SK-N-SH (cell line): ENCODE results near the gene IL18. TPM values are rescaled to one million over a fixed set of nuclear protein-coding genes. Genes with fewer than 3 reads are reported as not detected.

ENCODE experiments used
- CTCF ChIA-PET: fragments of 300-600, 350-600 bp; formaldehyde crosslinking; extraction: SDS; loops from one replicate; lab custom pipeline; 2021; lab: Yijun Ruan, JAX
- POLR2A ChIA-PET: fragments of 350-600 bp; sonication (Branson Sonifier 250); formaldehyde crosslinking; extraction: SDS; loops from one replicate; lab custom pipeline; 2020; ENCODE audit warnings: antibody characterized with exemption, inconsistent platforms; lab: Yijun Ruan, JAX
- DNase-seq: peaks from one replicate; pipeline ENCODE4 v3.0.0; 2012
- H2AFZ ChIP-seq: fragments of 200-600 bp; sonication (generic); 2 replicates; pipeline ENCODE4 v1.8.1; 2016; ENCODE audit warnings: antibody characterized with exemption, mild to moderate bottlenecking, low read depth
- H3F3A ChIP-seq: fragments of 200-600 bp; sonication (generic); replicated peaks from 2 replicates; pipeline ENCODE3; 2016; ENCODE audit warnings: antibody characterized with exemption, mild to moderate bottlenecking; ENCODE audit not compliant: insufficient read depth
- H3K27ac ChIP-seq, 2 experiments: fragments of 200-500 bp in 1 of 2; fragments of 200-600 bp in 1 of 2; sonication (Bioruptor generic) in 1 of 2; sonication (generic), shearing (Covaris generic) in 1 of 2; 2 replicates each; pipeline versions ENCODE4 v1.5.1 to v1.6.1; 2014 to 2016; ENCODE audit warnings: low read depth in 2 of 2, inconsistent platforms in 1 of 2, low read length in 1 of 2, mild to moderate bottlenecking in 1 of 2, mixed read lengths in 1 of 2
- H3K27me3 ChIP-seq: fragments of 200-600 bp; sonication (generic), shearing (Covaris generic); 2 replicates; pipeline ENCODE4 v1.6.1; 2016; ENCODE audit warnings: mixed run types; ENCODE audit not compliant: insufficient read depth
- H3K36me3 ChIP-seq, 2 experiments: fragments of 200-500 bp in 1 of 2; fragments of 200-600 bp in 1 of 2; sonication (Bioruptor generic) in 1 of 2; sonication (generic) in 1 of 2; replicated peaks in 1 of 2; 2 replicates each; pipeline versions ENCODE3 to v1.5.1; 2014 to 2016; ENCODE audit warnings: low read length in 1 of 2, mild to moderate bottlenecking in 1 of 2; ENCODE audit not compliant: insufficient read depth in 2 of 2, control insufficient read depth in 1 of 2
- H3K4me1 ChIP-seq, 2 experiments: fragments of 200-500 bp in 1 of 2; fragments of 200-600 bp in 1 of 2; sonication (Bioruptor generic) in 1 of 2; sonication (generic), shearing (Covaris generic) in 1 of 2; 2 replicates each; pipeline versions ENCODE4 v1.5.1 to v1.6.1; 2014 to 2016; ENCODE audit warnings: low read depth in 1 of 2, low read length in 1 of 2, mixed run types in 1 of 2; ENCODE audit not compliant: insufficient read depth in 2 of 2, control insufficient read depth in 1 of 2
- H3K4me2 ChIP-seq: fragments of 200-600 bp; sonication (generic), shearing (Covaris generic); 2 replicates; pipeline ENCODE4 v1.6.1; 2017; ENCODE audit warnings: mixed run types
- H3K4me3 ChIP-seq, 2 experiments: fragments of 200-500 bp in 1 of 2; fragments of 200-600 bp in 1 of 2; sonication (Bioruptor generic) in 1 of 2; sonication (generic), shearing (Covaris generic) in 1 of 2; 2 replicates each; pipeline versions ENCODE4 v1.5.1 to v1.8.1; 2014 to 2016; ENCODE audit warnings: low read depth in 2 of 2, inconsistent platforms in 1 of 2, low read length in 1 of 2, mild to moderate bottlenecking in 1 of 2, mixed read lengths in 1 of 2, moderate library complexity in 1 of 2
- H3K79me2 ChIP-seq: fragments of 200-600 bp; sonication (generic); 2 replicates; pipeline ENCODE4 v1.8.1; 2017; ENCODE audit warnings: mild to moderate bottlenecking; ENCODE audit not compliant: insufficient read depth
- H3K9ac ChIP-seq: fragments of 200-600 bp; sonication (generic); 2 replicates; pipeline ENCODE4 v1.6.1; 2017; ENCODE audit warnings: mixed run types
- H3K9me2 ChIP-seq: fragments of 200-600 bp; sonication (generic); 2 replicates; pipeline ENCODE4 v1.6.1; 2017; ENCODE audit warnings: mixed run types
- H3K9me3 ChIP-seq: fragments of 200-600 bp; sonication (generic); 2 replicates; pipeline ENCODE4 v1.6.1; 2017; ENCODE audit warnings: mixed run types, mild to moderate bottlenecking, moderate library complexity
- H4K20me1 ChIP-seq: fragments of 200-600 bp; sonication (generic); 2 replicates; pipeline ENCODE4 v1.6.1; 2017; ENCODE audit warnings: mild to moderate bottlenecking, mixed run types; ENCODE audit not compliant: insufficient read depth
- ELF1 ChIP-seq: IDR thresholded peaks from 2 replicates; pipeline ENCODE4 v1.4.0; 2012
- EP300 ChIP-seq, 2 experiments: IDR thresholded peaks; 2 replicates each; pipeline versions ENCODE4 v1.4.0 to v1.6.1; 2012; ENCODE audit warnings: borderline replicate concordance in 1 of 2, low read depth in 1 of 2, low read length in 1 of 2
- GABPA ChIP-seq: IDR thresholded peaks from 2 replicates; pipeline ENCODE4 v1.4.0; 2012; ENCODE audit warnings: low read depth, mild to moderate bottlenecking
- GATA2 ChIP-seq: sonication (generic); formaldehyde crosslinking; IDR thresholded peaks from 2 replicates; pipeline ENCODE4 v1.5.0; 2020; ENCODE audit warnings: mild to moderate bottlenecking, missing genetic modification reagents
- NRF1 ChIP-seq: IDR thresholded peaks from 2 replicates; pipeline ENCODE4 v1.6.1; 2012; ENCODE audit warnings: low read depth, mild to moderate bottlenecking, low read length
- RAD21 ChIP-seq: IDR thresholded peaks from 2 replicates; pipeline ENCODE4 v1.6.1; 2012; ENCODE audit warnings: mild to moderate bottlenecking, low read length
- REST ChIP-seq: IDR thresholded peaks from 2 replicates; pipeline ENCODE4 v1.6.1; 2012; ENCODE audit warnings: mild to moderate bottlenecking, low read depth, low read length, moderate library complexity
- SIN3A ChIP-seq: IDR thresholded peaks from 2 replicates; pipeline ENCODE4 v1.6.1; 2012; ENCODE audit warnings: low read depth, mild to moderate bottlenecking, low read length, moderate library complexity, borderline replicate concordance
- SMC3 ChIP-seq: IDR thresholded peaks from 2 replicates; pipeline ENCODE4 v1.6.1; 2012; ENCODE audit warnings: low read depth, low read length, improper control_type of control experiment
- TAF1 ChIP-seq: IDR thresholded peaks from 2 replicates; pipeline ENCODE4 v1.6.1; 2012; ENCODE audit warnings: low read depth, mild to moderate bottlenecking, low read length, moderate library complexity, borderline replicate concordance
- TCF12 ChIP-seq: IDR thresholded peaks from 2 replicates; pipeline ENCODE4 v1.4.0; 2012
- TEAD4 ChIP-seq: IDR thresholded peaks from 2 replicates; pipeline ENCODE4 v1.4.0; 2012; ENCODE audit warnings: mild to moderate bottlenecking, borderline replicate concordance; ENCODE audit not compliant: insufficient read depth
- YY1 ChIP-seq: IDR thresholded peaks from 2 replicates; pipeline ENCODE4 v1.4.0; 2012; ENCODE audit warnings: low read depth, mild to moderate bottlenecking
- ZBTB33 ChIP-seq: IDR thresholded peaks from 2 replicates; pipeline ENCODE4 v1.4.0; 2012; ENCODE audit warnings: low read depth, borderline replicate concordance
- WGBS: methylation state at CpG from one replicate; pipeline ENCODE4 v1.1.6; 2017; ENCODE audit warnings: low lambda C conversion rate; 5-methylcytosine and 5-hydroxymethylcytosine counted together
- polyA plus RNA-seq, 3 experiments: library from polyadenylated mRNA; depleted of rRNA; stranded (reverse); fragments of >200 nt; gene quantifications; 2 replicates each; pipeline ENCODE4 v1.2.3, GENCODE V29; 2012

The IL18 gene
- polyA plus RNA-seq, 1 of the 3 experiments (the other 2 are of a cell fraction) = 0.28 TPM

GRCh38 chr11:112134473-112134872 is 29.4 kb downstream of the IL18 start:
- Histone ChIP-seq H3K36me3 (no peaks in the 10 kb centered on the region), H3K9me3 (no peaks in the 10 kb centered on the region), H3K4me1 (no peaks in the 10 kb centered on the region; a peak in 1 of 4 replicates), H3K9me2 (no peaks in the 10 kb centered on the region), H3K4me3 (no peak overlapping the region), H3F3A (no peaks in the 10 kb centered on the region), H3K4me2 (no peak overlapping the region), H3K27ac (no peak overlapping the region), H3K79me2 (no peaks in the 10 kb centered on the region), H4K20me1 (no peaks in the 10 kb centered on the region), H3K27me3 (no peaks in the 10 kb centered on the region), H2AFZ (no peak overlapping the region), H3K9ac (no peak overlapping the region)
- CTCF ChIA-PET = interaction anchor here (1.5 to 2.8 kb wide), 2 partner anchors 20 to 146 kb away, joined by 6 to 15 read pairs; no protein-coding TSS in a partner anchor
- WGBS = 96% methylated on average over 4 of the region's 4 CpGs
- no peak for DNase-seq
- no peak for TF ChIP-seq RAD21
- no peak for TF ChIP-seq TEAD4
- no peak for TF ChIP-seq GABPA
- no peak for TF ChIP-seq SMC3
- no peak for TF ChIP-seq ZBTB33
- TF ChIP-seq TAF1 = no peak
- no peak for TF ChIP-seq GATA2 (CRISPR knock-in tag)
- TF ChIP-seq SIN3A = no peak
- no peak for TF ChIP-seq TCF12
- TF ChIP-seq ELF1 = no peak
- no peak for TF ChIP-seq EP300 (IDR thresholded peaks at IDR 0.05; ENCODE audit: borderline replicate concordance in 1 of 2, low read depth in 1 of 2, low read length in 1 of 2)
- TF ChIP-seq YY1 = no peak
- TF ChIP-seq REST = no peak
- TF ChIP-seq NRF1 = no peak
- POLR2A ChIA-PET = no interaction called here
